Measurements from ENCODE around the gene TENM4. TPM values are rescaled to one million over a fixed set of nuclear protein-coding genes. Genes with fewer than 3 reads are reported as not detected.

The TENM4 gene
- total and polyA plus RNA-seq, 2 of the 8 experiments (the other 6 are each of a cell fraction or from before 2014, with no cell fraction given) = 3.5 to 7.2 TPM

DNA sequence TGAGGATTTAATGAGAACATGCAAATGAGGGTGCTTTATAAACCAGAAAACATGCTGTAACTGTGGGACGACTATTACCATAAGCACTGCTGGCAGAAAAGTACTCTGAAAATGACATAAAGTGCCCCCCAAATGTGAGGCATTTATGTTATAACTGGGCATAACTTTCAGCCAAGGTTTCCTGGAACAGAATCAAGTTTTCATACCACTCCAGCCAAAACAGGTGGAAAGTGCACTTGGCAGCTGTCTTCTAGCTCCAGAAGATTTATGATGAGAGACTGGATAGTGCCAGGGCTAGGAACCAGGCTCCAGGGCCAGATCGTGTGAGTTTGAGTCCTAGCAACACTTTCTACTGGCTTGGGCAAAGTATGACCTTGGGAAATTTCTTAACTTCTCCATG lies 339.2 kb downstream of the TENM4 start:
- FAIRE-seq (no peak), DNase-seq (ENCODE audit: low read depth in 1 of 2, low spot score in 2 of 2) (no peak)
- no peak overlapping the region for H3K14ac ChIP-seq (ENCODE audit: insufficient read length)
- H3K23ac ChIP-seq (ENCODE audit: insufficient read length) = no peak overlapping the region
- H4K91ac ChIP-seq (replicated peaks; ENCODE audit: insufficient read length, low read length) = no peak overlapping the region
- ChIA-PET POLR2A (ENCODE audit: partially characterized antibody) (no interaction called here), CTCF (ENCODE audit: partially characterized antibody) (interaction anchor here (0.6 to 6.6 kb wide), 11 partner anchors 12 to 252 kb away, joined by 3 to 85 read pairs (median 7); no protein-coding TSS in a partner anchor)
- no peak overlapping the region for H3K9ac ChIP-seq (replicated peaks in 1 of 4; ENCODE audit: extremely low read depth in 1 of 4, low read depth in 3 of 4, low read length in 3 of 4)
- no peak overlapping the region for H2BK5ac ChIP-seq (ENCODE audit: low read depth, low read length)
- WGBS, 2 experiments (ENCODE audit: extremely low coverage in 1 of 2, insufficient coverage in 1 of 2, insufficient read length in 1 of 2, insufficient replicate concordance in 2 of 2, low coverage in 1 of 2, low lambda C conversion rate in 2 of 2, missing lambda C conversion rate in 1 of 2) = 88% methylated on average over 2 of the region's 2 CpGs; no CpG with 5 or more reads in 1 of the 2 experiments
- no peak overlapping the region for H2AK5ac ChIP-seq (ENCODE audit: low read depth, low read length)
- no peak overlapping the region for H2BK15ac ChIP-seq (ENCODE audit: low read length)
- no peak overlapping the region for H3K27ac ChIP-seq (ENCODE audit: low read depth, low read length)
- no peaks in the 10 kb centered on the region for H4K20me1 ChIP-seq (replicated peaks in 1 of 2; ENCODE audit: control insufficient read depth in 1 of 2, insufficient read depth in 2 of 2, low read length in 2 of 2)
- no peaks in the 10 kb centered on the region; a peak in 1 of 8 replicates for H3K36me3 ChIP-seq (ENCODE audit: control insufficient read depth in 2 of 4, insufficient read depth in 4 of 4, low read length in 3 of 4)
- no peak overlapping the region for H4K5ac ChIP-seq (ENCODE audit: insufficient read length, low read depth, low read length)
- no peaks in the 10 kb centered on the region for H3K9me3 ChIP-seq (ENCODE audit: insufficient read depth in 2 of 2, low read depth in 1 of 2, low read length in 1 of 2)
- H3K4me2 ChIP-seq (ENCODE audit: insufficient read depth in 1 of 2, low read depth in 2 of 2, low read length in 2 of 2) = no peak overlapping the region
- H3K4ac ChIP-seq (replicated peaks; ENCODE audit: insufficient read length, low read depth, low read length) = no peak overlapping the region
- no peak overlapping the region for H3K4me3 ChIP-seq (ENCODE audit: extremely low read depth in 1 of 4, insufficient read depth in 2 of 4, low read depth in 3 of 4, low read length in 4 of 4)
- H2BK20ac ChIP-seq (ENCODE audit: low read length) = no peak overlapping the region
- no peak overlapping the region for H3K18ac ChIP-seq (ENCODE audit: extremely low read depth, low read length)
- H3K27me3 ChIP-seq (replicated peaks in 1 of 4; ENCODE audit: control insufficient read depth in 3 of 4, extremely low read depth in 1 of 4, insufficient read depth in 3 of 4, low read length in 3 of 4) = no peaks in the 10 kb centered on the region
- no peaks in the 10 kb centered on the region for H3K79me2 ChIP-seq (ENCODE audit: control insufficient read depth in 1 of 2, insufficient read depth in 2 of 2, low read length in 2 of 2)
- H3K56ac ChIP-seq (replicated peaks; ENCODE audit: insufficient read length, low read depth, low read length) = no peak overlapping the region
- H4K8ac ChIP-seq (ENCODE audit: extremely low read depth, insufficient read depth, low read length) = no peak overlapping the region
- H3K79me1 ChIP-seq (ENCODE audit: low read depth, low read length) = no peaks in the 10 kb centered on the region
- H2BK120ac ChIP-seq (replicated peaks; ENCODE audit: low read depth, low read length) = no peak overlapping the region
- H2AFZ ChIP-seq (ENCODE audit: low read length) = no peak overlapping the region
- no peaks in the 10 kb centered on the region for H3K23me2 ChIP-seq (ENCODE audit: low read depth, low read length)
- H3K4me1 ChIP-seq (replicated peaks in 1 of 4; ENCODE audit: control insufficient read depth in 3 of 4, insufficient read depth in 4 of 4, low read length in 3 of 4) = no peaks in the 10 kb centered on the region
- H2BK12ac ChIP-seq (ENCODE audit: low read depth, low read length) = no peak overlapping the region
- TF ChIP-seq BACH1 (IDR thresholded peaks at IDR 0.05; ENCODE audit: low read length) (no peak), KDM4A (IDR thresholded peaks at IDR 0.05; ENCODE audit: low read depth, low read length, severe bottlenecking) (no peak), TAF7 (optimal IDR thresholded peaks at IDR 0.05; ENCODE audit: borderline replicate concordance, low read depth, low read length) (no peak), SIX5 (IDR thresholded peaks at IDR 0.05; ENCODE audit: low read depth, low read length) (no peak), EP300 (IDR thresholded peaks at IDR 0.05; ENCODE audit: borderline replicate concordance in 1 of 2, low read depth in 2 of 2, low read length in 2 of 2) (no peak), NANOG (IDR thresholded peaks at IDR 0.05; ENCODE audit: insufficient read depth, low read depth, low read length, poor library complexity, severe bottlenecking) (no peak), YY1 (IDR thresholded peaks at IDR 0.05; ENCODE audit: low read depth, low read length) (no peak), SIN3A (conservative IDR thresholded peaks at IDR 0.05 in 1 of 2, IDR thresholded peaks at IDR 0.05 in 1 of 2; ENCODE audit: low read depth in 1 of 2, low read length in 2 of 2) (no peak), SP1 (IDR thresholded peaks at IDR 0.05; ENCODE audit: low read depth, low read length) (no peak), CHD2 (IDR thresholded peaks at IDR 0.05; ENCODE audit: low read length) (no peak), CHD1 (IDR thresholded peaks at IDR 0.05; ENCODE audit: low read depth, low read length) (no peak), RXRA (IDR thresholded peaks at IDR 0.05; ENCODE audit: insufficient read depth, low read depth, low read length) (no peak)
